ENCODE measurements around the gene IL32. TPM values are rescaled to one million over a fixed set of nuclear protein-coding genes. Genes with fewer than 3 reads are reported as not detected.
"Not testable (repeated sequence)": the region's sequence is repeated elsewhere in the genome, so short reads cannot be mapped to it uniquely, and the experiment has no call there.

Gene IL32
- total RNA-seq, 2 experiments from 2014 or later = 378 to 383 TPM

DNA sequence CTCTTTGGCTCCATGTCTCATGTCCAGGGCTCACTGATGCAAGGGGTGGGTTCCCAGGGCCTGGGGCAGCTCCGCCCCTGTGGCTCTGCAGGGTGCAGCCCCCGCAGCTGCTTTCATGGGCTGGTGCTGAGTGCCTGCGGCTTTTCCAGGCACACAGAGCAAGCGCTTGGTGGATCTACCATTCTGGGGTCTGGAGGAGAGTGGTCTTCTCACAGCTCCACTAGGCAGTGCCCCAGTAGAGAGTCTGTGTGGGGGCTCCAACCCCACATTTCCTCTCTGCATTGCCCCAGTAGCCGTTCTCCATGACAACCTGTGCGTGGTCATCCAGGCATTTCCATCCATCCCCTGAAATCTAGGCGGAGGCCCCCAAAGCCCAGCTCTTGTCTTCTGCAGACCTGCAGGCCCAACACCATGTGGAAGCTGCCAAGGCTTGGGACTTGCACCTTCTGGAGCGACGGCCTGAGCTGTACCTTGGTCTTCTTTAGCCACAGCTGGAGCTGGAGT lies 5.2 kb downstream of the IL32 start:
- ChIA-PET CTCF (interaction anchor here (0.9 kb wide), 1 partner anchor 59 kb away, joined by 5 read pairs; no protein-coding TSS in a partner anchor), POLR2A (interaction anchor here (1.0 to 2.4 kb wide), 8 partner anchors 10 to 100 kb away, joined by 3 to 14 read pairs (median 4); partner anchors contain the start of genes ZNF213 and ZSCAN10)
- intact Hi-C loops (cut with DNase I, micrococcal nuclease) = no loop called here
- peak overlapping the region; percentile 70 for H3K4me3 Mint-ChIP-seq
- peaks cover 78% of the 10 kb centered on the region for H3K4me1 Mint-ChIP-seq (ENCODE audit: low read depth)
- peaks cover 35% of the 10 kb centered on the region for H3K36me3 ChIP-seq (ENCODE audit: insufficient read depth, low read length)
- H3K9me3 Mint-ChIP-seq = no peaks in the 10 kb centered on the region
- H3K36me3 Mint-ChIP-seq (ENCODE audit: low read depth) = peaks cover 48% of the 10 kb centered on the region
- no peak overlapping the region for H3K4me3 ChIP-seq (ENCODE audit: low read length)
- peak overlapping the region; percentile 88 for H3K27ac Mint-ChIP-seq
- TF ChIP-seq, protein P1, sequence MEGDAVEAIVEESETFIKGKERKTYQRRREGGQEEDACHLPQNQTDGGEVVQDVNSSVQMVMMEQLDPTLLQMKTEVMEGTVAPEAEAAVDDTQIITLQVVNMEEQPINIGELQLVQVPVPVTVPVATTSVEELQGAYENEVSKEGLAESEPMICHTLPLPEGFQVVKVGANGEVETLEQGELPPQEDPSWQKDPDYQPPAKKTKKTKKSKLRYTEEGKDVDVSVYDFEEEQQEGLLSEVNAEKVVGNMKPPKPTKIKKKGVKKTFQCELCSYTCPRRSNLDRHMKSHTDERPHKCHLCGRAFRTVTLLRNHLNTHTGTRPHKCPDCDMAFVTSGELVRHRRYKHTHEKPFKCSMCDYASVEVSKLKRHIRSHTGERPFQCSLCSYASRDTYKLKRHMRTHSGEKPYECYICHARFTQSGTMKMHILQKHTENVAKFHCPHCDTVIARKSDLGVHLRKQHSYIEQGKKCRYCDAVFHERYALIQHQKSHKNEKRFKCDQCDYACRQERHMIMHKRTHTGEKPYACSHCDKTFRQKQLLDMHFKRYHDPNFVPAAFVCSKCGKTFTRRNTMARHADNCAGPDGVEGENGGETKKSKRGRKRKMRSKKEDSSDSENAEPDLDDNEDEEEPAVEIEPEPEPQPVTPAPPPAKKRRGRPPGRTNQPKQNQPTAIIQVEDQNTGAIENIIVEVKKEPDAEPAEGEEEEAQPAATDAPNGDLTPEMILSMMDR (IDR thresholded peaks at IDR 0.05) = no peak
- H3K27ac ChIP-seq (ENCODE audit: low read depth in 1 of 2, low read length in 2 of 2) = no peak overlapping the region
- no peaks in the 10 kb centered on the region for H3K9me3 ChIP-seq (ENCODE audit: control insufficient read depth in 1 of 2, insufficient read depth in 1 of 2, low read length in 2 of 2)
- ATAC-seq (ENCODE audit: poor library complexity) = no peak
- no peak for DNase-seq
- no peaks in the 10 kb centered on the region for H3K27me3 ChIP-seq (ENCODE audit: control insufficient read depth in 1 of 2, insufficient read depth in 2 of 2, low read length in 2 of 2)
- H3K27me3 Mint-ChIP-seq = no peaks in the 10 kb centered on the region
- H3K4me1 ChIP-seq (ENCODE audit: insufficient read depth, low read length) = peaks cover 87% of the 10 kb centered on the region

DNA sequence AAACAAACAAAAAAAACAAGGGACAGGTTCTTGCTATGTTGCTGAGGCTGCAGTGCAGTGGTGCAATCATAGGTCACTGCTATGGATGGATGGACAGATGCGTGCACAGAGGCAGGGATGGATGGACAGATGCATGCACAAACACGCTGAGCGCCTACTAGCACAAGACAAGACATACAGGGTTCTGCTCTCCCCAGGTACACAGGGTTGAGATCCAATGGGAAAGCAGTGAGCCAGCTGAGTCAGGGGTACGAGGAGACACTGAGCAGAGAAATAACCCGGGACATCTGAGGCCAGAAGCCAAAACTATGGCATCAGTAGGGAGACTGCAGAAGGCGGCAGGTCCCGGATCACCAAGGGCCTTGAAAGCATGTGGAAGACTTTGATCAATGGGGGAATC lies 6.2 kb downstream of the IL32 start:
- Histone ChIP-seq H3K27me3 (ENCODE audit: control insufficient read depth in 1 of 2, insufficient read depth in 2 of 2, low read length in 2 of 2) (no peaks in the 10 kb centered on the region), H3K27ac (ENCODE audit: low read depth in 1 of 2, low read length in 2 of 2) (peak overlapping the region in 1 of 2 donors; percentile 29), H3K4me1 (ENCODE audit: insufficient read depth, low read length) (peaks cover 97% of the 10 kb centered on the region), H3K36me3 (ENCODE audit: insufficient read depth, low read length) (peaks cover 31% of the 10 kb centered on the region), H3K4me3 (ENCODE audit: low read length) (no peak overlapping the region), H3K9me3 (ENCODE audit: control insufficient read depth in 1 of 2, insufficient read depth in 1 of 2, low read length in 2 of 2) (no peaks in the 10 kb centered on the region)
- no peaks in the 10 kb centered on the region for H3K27me3 Mint-ChIP-seq
- no peaks in the 10 kb centered on the region for H3K9me3 Mint-ChIP-seq
- CTCF ChIA-PET = interaction anchor here (0.9 kb wide), 1 partner anchor 12 kb away, joined by 3 read pairs; no protein-coding TSS in a partner anchor
- ATAC-seq (ENCODE audit: poor library complexity) (no peak), DNase-seq (no peak)
- POLR2A ChIA-PET = interaction anchor here (1.1 to 2.4 kb wide), 4 partner anchors 12 to 63 kb away, joined by 3 to 14 read pairs (median 8); partner anchors contain the start of genes ZNF213 and ZSCAN10
- peaks cover 86% of the 10 kb centered on the region for H3K4me1 Mint-ChIP-seq (ENCODE audit: low read depth)
- intact Hi-C loops (cut with DNase I, micrococcal nuclease) = no loop called here
- H3K4me3 Mint-ChIP-seq = peak overlapping the region; percentile 80
- TF ChIP-seq, protein P1 (IDR thresholded peaks at IDR 0.05) = no peak
- peaks cover 38% of the 10 kb centered on the region for H3K36me3 Mint-ChIP-seq (ENCODE audit: low read depth)
- peak overlapping the region; percentile 88 for H3K27ac Mint-ChIP-seq

DNA sequence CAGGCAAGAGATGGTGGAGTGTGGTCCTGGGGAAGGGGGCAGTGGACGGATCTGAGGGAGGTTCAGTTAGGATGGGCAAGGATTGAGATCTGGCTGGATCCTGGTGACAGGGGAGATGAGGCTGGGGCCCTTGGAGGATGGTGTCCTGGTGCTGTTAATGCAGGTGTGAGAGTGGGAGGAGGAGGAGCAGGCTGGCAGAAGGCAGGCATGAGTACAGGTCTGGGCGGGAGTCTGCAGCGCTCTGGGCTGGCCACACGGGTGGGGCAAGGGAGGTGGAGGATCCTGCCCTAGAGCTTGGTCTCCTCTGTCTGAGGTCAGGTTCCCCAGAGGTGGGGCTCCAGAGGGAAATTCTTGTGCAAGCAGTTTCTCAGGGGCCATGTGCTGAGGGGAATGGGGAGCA lies 6.7 kb downstream of the IL32 start:
- H3K27ac ChIP-seq (ENCODE audit: low read depth in 1 of 2, low read length in 2 of 2); intact Hi-C loops (cut with DNase I, micrococcal nuclease); H3K27me3 Mint-ChIP-seq; H3K27me3 ChIP-seq (ENCODE audit: control insufficient read depth in 1 of 2, insufficient read depth in 2 of 2, low read length in 2 of 2); H3K9me3 Mint-ChIP-seq; H3K9me3 ChIP-seq (ENCODE audit: control insufficient read depth in 1 of 2, insufficient read depth in 1 of 2, low read length in 2 of 2); ATAC-seq (ENCODE audit: poor library complexity); H3K4me3 ChIP-seq (ENCODE audit: low read length): not testable (repeated sequence)
- peaks cover 99% of the 10 kb centered on the region for H3K4me1 ChIP-seq (ENCODE audit: insufficient read depth, low read length)
- peaks cover 29% of the 10 kb centered on the region for H3K36me3 ChIP-seq (ENCODE audit: insufficient read depth, low read length)
- ChIA-PET POLR2A (interaction anchor here (2.2 to 2.4 kb wide), 2 partner anchors 27 to 57 kb away, joined by 6 to 11 read pairs; partner anchors contain the start of gene ZSCAN10), CTCF (interaction anchor here (0.9 kb wide), 1 partner anchor 12 kb away, joined by 3 read pairs; no protein-coding TSS in a partner anchor)
- H3K4me1 Mint-ChIP-seq (ENCODE audit: low read depth) = peaks cover 89% of the 10 kb centered on the region
- peak in 3 of 14 experiments; percentile 41 to 43 (median 42) for DNase-seq
- peak overlapping the region; percentile 80 for H3K4me3 Mint-ChIP-seq
- H3K36me3 Mint-ChIP-seq (ENCODE audit: low read depth) = peaks cover 33% of the 10 kb centered on the region
- H3K27ac Mint-ChIP-seq = peak overlapping the region; percentile 88

DNA sequence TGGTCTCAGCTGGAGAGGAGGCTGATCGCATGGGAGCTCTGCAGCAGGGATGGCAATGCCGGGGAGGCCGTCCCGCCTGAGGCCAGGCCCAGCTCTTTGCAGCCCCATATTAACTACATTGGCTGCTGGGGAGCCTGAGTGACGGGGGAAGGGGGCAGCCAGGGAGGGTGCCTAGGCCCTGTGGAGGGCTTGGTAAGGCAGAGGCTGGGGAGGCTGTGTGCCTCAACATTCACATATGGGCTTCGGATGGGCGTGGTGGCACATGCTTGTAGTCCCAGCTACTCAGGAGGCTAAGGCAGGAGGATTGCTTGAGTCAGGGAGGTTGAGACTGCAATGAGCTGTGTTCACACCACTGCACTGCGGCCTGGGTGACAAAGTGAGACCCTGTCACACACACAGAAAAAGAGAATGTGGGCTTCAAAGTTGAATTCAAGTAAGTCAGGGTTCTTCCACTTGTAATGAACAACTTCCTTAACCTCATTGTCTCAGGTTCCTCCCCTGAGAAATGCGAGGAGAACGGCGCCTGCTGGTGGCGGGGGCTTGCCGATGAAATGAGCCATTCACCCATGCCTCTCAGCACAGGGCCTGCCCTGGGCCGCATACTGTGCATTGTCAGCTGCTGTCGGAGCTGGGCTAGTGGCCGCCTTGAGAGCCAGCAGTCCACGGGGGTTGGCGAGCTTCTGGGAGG lies 7.3 kb downstream of the IL32 start:
- H3K9me3 ChIP-seq (ENCODE audit: control insufficient read depth in 1 of 2, insufficient read depth in 1 of 2, low read length in 2 of 2); H3K4me3 ChIP-seq (ENCODE audit: low read length); H3K27me3 ChIP-seq (ENCODE audit: control insufficient read depth in 1 of 2, insufficient read depth in 2 of 2, low read length in 2 of 2); H3K9me3 Mint-ChIP-seq; intact Hi-C loops (cut with DNase I, micrococcal nuclease); H3K27me3 Mint-ChIP-seq: not testable (repeated sequence)
- Histone ChIP-seq H3K36me3 (ENCODE audit: insufficient read depth, low read length) (peaks cover 23% of the 10 kb centered on the region), H3K27ac (ENCODE audit: low read depth in 1 of 2, low read length in 2 of 2) (peak overlapping the region in 1 of 2 donors; percentile 50), H3K4me1 (ENCODE audit: insufficient read depth, low read length) (peaks cover 99% of the 10 kb centered on the region)
- peaks cover 90% of the 10 kb centered on the region for H3K4me1 Mint-ChIP-seq (ENCODE audit: low read depth)
- DNase-seq = peak in 4 of 14 experiments; percentile 39 to 76 (median 70)
- peak overlapping the region; percentile 95 for H3K27ac Mint-ChIP-seq
- H3K36me3 Mint-ChIP-seq (ENCODE audit: low read depth) = peaks cover 27% of the 10 kb centered on the region
- CTCF ChIA-PET = interaction anchor here (0.9 kb wide), 1 partner anchor 13 kb away, joined by 3 read pairs; no protein-coding TSS in a partner anchor
- ATAC-seq (ENCODE audit: poor library complexity) = peak; percentile 14
- peak overlapping the region; percentile 47 for H3K4me3 Mint-ChIP-seq
- POLR2A ChIA-PET = interaction anchor here (1.0 to 5.3 kb wide), 4 partner anchors 13 to 57 kb away, joined by 3 to 58 read pairs (median 8); partner anchors contain the start of gene ZSCAN10
